ENCODE measurements around the gene DTNA. TPM values are rescaled to one million over a fixed set of nuclear protein-coding genes. Genes with fewer than 3 reads are reported as not detected.

Gene DTNA
- polyA plus RNA-seq, 3 donors = 17.4 to 19.5 (median 19.2) TPM

DNA sequence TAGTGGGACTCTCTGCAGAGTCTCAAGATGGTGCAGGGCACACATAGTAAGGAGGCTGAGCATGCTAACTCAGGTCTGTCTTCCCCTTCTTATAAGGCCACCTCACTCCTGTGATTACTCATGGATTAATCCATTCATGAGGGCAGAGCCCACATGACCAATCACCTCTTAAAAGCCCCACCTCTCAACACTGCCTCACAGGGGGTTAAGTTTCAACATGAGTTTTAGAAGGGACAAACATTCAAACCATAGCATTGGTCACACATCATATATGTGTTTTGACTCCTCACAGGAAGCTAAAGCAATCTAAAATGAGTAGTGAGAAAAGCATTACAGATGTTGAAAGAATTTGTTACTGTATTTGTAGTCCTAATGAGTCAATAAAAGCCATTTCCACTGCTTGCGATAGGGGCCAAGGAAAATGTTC, 57.5 kb downstream of the DTNA start:
- DNase-seq = no peak

DNA sequence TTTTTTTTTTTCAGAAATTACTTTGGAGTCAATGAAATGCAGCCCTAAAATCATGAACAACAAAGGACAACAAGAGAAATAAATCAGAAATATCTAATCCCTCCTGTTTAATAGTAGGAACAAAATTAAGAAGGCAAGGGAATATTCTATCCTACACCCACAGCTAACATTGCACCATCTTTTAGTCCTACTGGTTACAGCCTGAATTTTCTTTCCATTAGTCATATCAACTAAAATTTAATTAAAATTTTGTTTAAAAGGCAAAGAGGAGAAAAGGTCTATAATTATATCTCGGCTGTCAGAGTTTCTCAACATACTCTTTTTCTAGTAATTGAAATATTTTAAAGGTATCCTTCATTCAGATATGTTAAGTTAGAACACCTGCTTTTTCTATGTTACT, 61.9 kb downstream of the DTNA start:
- no peak for DNase-seq

DNA sequence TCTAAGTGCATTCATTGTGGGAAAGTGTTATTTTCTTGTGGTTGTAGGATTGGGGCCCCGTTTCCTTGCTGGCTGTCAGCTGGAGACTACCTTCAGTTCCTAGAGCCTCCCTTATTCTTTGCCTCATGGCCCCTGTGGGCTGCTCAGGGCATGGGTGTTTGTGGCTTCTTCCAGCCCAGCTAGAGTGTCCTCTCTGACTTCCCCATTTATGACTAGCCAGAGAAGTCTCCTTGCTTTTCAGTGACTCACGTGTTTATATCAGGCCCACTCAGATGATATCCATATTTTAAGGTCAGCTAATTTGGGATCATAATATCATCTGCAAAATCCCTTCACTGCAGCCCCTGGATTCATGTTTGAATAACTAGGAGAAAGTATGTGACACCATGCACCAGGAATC, 62.8 kb downstream of the DTNA start:
- no peak for DNase-seq

DNA sequence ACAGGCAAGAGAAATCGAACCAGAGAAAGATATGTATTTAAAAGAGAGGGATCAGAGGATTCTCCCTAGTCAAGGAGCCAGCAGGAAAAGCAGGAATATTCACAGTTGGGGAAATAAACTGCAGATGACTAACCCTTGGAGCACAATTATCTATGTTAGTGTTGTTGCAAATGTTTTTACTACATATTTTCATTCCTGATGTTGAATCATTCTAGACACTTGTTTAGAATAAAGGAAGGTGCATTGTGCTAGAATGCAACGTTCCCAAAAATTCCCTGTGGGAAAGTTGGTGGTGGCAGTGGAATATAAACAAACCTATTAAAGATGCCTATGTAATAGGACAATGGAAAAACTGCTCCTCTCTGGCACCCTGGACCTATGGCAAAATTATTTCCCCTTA, 63.3 kb downstream of the DTNA start:
- DNase-seq = no peak

DNA sequence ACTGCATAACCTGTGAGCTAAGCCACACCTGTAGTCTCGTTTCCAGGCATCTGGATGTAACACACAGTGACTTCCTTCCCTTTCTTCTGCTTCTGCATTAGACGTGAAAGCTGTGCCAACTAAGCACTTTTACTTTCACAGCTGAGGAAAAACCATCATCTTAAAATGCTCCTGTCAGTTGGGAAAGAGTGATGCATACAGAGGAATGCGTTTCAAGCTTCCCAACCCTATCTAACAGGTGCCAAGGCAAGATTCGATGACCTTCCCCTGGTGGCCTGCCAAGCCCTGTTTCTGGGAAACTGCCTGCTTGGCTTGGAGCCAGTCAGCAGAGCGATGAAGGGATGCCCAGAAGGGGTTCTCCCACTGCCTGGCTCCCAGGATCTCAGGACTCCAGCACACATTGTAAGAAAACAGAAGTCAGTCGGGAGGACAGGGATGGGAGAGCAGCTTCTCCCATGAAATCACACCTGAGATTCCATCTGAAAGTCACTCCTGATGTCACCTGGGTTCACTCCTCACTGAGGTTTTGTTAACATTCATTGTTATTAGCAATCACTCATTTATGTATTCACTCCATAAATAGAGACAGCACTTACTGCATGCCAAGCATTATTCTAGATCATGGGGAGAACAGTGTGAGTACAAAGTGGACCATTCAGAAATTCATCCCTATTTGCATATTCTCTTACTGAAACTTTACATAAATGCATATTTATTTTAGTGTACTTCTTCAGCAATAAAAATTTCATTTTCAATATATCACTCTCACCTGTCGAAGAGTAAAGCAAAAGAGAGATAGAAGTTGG, 64.1 kb downstream of the DTNA start:
- no peak for DNase-seq

- DNase-seq = no peak
Measured at GRCh38 chr18:34775461-34775860, 65.4 kb downstream of the DTNA start.

GRCh38 chr18:34779112-34779511, 69.0 kb downstream of the DTNA start:
- no peak for DNase-seq

DNA sequence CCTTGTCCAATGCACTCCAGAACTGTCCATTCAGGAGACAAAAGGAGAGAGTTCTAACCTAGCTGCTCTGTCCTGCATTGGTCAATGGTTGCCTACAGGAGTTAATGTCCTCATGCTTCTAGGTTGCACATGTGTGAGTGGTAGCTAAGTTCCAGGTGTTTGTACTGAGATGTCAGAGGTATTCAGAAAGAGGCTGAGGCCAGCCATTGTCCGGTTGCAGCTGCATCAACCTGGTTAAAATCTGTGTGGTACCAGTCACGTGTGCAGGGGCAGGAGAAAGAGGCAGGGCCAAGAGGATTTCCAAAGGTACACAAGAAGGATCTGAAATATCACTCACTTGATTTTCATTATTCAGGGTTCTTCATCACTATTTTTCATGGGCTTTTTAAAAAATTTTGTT, 70.8 kb downstream of the DTNA start:
- DNase-seq = no peak

DNA sequence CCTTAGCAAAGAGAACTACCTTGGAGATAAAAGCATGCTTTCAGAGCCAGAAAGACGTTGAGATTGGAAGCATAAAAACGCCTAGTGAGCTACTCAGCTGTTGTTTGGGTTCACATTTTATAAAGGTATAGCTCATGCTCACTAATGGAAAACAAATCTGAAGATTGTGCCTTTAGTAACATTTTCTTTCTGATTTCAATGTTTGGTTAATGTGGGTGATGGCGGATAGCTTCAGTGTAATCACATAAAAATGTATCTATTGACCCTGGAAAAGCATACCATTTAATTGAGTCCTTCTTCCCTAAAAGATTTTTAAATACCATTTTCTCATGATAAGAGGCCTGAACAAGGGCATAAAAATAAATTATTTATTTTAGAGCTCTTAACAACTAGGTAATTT, 73.4 kb downstream of the DTNA start:
- no peak for DNase-seq

- DNase-seq = no peak
Measured at GRCh38 chr18:34786162-34786741, 76.2 kb downstream of the DTNA start.

GRCh38 chr18:34787931-34788532, 77.9 kb downstream of the DTNA start:
- peak; percentile 44 for DNase-seq

- DNase-seq = no peak
Measured at GRCh38 chr18:34789768-34790344, 79.8 kb downstream of the DTNA start.

GRCh38 chr18:34794348-34794747, 84.2 kb downstream of the DTNA start:
- peak; percentile 66 for DNase-seq

DNA sequence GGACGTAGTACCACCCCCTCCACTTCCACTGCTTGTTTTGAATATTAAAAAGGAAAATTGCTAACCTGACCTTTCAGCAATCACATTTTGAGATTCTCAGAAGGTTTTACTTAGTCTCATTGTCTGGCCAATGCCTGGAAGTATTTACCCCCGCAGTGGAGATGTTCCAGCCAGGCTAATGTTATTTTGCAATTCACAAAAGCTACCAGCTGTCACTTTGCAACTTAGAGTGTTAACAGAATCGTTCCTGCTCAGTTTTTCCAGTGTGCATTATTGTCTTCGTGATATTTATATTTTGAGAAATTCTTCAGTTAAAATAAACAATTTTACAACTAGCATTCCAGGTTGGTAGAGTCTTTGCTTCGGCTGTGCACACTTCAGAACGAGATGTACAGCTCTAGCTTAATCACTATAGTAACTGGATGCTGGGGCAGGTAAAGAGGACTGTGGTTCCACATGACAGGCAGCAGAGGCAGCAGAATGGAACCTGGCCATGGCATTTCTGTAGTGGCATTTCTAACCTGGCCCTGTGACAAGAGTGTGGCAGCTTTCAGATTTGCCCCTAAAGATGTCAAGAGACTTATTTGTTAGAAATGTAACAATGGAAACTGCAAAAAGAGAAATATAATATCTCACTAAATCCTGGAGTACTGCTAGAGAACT, 85.1 kb downstream of the DTNA start:
- DNase-seq = no peak

DNA sequence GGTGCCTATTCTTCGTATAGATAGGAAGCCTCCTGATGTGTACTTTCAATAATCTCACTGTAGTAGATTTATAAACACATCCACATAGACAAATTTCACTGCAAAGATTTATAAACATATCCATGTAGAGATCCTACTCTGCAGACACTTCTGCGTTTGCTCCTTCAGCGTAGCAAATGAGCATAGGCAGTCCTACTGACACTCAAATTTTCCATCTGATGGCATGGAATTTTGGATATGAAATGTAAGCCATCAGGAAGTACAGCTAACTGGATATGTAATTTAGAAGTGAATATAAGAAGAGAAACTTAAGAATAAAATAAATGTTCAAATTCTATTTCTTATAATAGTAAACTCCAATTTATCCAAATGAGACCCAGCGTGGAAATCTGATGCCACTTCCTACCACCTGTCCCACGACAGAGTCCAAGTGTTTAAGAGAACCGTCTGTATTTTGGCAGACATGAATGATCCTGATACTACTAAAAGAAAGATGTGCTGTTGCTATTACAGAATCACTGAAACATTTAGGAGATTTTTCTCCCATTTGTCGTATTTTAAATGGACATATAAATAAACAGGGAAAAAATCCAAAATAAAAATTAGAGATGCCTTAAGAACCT, 86.0 kb downstream of the DTNA start:
- DNase-seq = no peak

- DNase-seq = no peak
Measured at GRCh38 chr18:34799291-34799690, 89.2 kb downstream of the DTNA start.

GRCh38 chr18:34800381-34800780, 90.3 kb downstream of the DTNA start:
- no peak for DNase-seq

- no peak for DNase-seq
Measured at GRCh38 chr18:34801774-34802173, 91.7 kb downstream of the DTNA start.

DNA sequence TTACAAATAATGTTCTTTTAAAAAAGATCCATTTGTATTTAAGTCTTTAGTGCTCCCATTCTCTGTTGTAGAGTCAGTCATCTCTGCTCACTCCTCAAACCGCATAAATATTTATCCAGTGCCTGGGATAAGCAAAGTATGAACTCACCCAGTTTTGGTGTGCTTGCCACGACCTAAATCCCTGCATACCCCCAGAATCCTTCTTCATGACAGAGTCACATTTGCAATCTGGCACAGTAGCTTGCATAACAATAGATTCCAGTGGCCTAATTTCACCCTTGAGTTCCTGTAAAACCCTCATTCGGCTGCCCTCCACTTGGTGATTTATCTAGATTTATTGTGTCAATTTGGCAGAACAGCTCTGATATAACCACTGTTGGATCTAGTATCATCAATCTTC, 92.9 kb downstream of the DTNA start:
- no peak for DNase-seq

- no peak for DNase-seq
Measured at GRCh38 chr18:34803877-34804400, 93.8 kb downstream of the DTNA start.

- no peak for DNase-seq
Measured at GRCh38 chr18:34805103-34805877, 95.2 kb downstream of the DTNA start.
